HG03135 (cell line): ENCODE measurements around the gene TLN1.
A peak's percentile ranks its signal among the peaks of the same experiment; 100 is the strongest.

Source experiments
- ATAC-seq: cut with Tn5 transposase; IDR thresholded peaks from one replicate; pipeline ENCODE4 v1.9.1; 2021; ENCODE audit warnings: mild to moderate bottlenecking, moderate library complexity; ENCODE audit not compliant: unreplicated experiment

The TLN1 gene

GRCh38 chr9:35756275-35757225 is 24.6 kb upstream of the TLN1 start:
- peak; percentile 58 for ATAC-seq

- no peak for ATAC-seq
Observed at GRCh38 chr9:35755071-35755470, 23.1 kb upstream of the TLN1 start.

GRCh38 chr9:35754264-35754663 is 22.3 kb upstream of the TLN1 start, which contains the start of gene MSMP:
TSS of gene MSMP (minus strand) at chr9:35754276. CDS start at chr9:35754129, 147 bp downstream.
- ATAC-seq = no peak

DNA sequence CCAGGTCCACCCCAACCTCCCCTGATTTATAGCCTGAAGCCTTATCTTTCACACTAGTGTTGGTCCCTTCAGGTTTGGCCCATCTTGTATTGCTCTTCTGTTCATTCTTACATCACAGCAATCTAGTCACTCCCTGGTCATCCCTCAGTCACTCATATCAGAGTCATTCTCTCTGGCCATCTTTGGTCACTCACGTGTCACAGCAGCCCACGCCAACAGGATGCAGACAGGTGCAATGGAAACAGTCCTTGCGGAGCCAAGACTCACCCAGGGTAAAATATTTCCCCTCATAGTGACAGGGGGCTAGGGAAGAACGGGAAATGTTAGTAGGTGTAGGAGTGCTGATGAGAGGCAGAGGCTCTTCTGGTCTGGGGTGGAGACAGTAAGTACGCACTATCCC is 21.5 kb upstream of the TLN1 start:
- no peak for ATAC-seq

DNA sequence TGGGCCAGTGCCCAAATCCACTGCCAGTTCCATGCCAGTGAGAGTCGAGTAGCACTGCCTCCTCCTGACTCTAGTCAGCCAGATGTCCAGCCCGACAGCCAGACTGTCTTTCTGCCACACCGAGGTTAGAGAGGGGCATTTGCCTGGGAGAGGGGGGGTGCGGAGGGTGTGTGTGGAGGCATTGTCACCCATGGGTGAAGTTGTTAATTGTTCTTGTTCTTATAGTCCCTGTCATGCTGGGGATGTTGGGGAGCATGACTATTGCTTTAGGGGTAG is 18.2 kb upstream of the TLN1 start:
- no peak for ATAC-seq

DNA sequence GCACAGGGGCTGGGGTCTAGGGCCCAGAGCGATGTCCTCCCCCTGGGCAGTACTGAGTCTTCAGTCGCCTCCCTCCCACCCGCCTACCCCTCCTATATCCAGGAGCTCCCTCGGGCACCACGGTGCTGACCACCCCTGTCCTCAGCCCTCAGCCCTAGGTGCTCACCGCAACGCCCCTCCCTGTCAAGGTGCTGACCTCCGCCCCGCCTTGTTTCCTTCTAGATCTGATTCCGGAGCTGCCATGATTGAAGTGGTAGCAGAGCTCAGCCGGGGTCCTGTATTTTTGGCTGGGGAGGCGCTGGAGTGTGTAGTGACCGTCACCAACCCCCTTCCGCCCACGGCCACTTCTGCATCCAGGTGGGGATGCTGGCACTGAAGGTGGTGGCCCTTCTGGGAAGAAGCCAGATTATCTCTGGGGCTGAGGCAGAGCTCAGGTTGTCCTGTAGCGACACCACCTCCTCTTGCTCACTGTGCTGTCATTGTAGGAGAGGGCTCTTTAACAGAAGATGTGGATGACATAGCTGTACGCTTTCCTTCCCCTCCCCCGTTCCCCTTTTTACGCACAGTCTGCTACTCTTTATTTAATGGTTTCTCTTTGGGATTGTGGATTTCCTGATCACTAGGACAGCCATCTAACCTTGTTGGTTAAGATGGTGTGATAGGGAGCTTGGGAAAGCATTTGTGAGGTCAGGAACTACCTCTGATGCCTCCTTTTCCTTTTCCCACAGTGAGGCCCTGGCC is 17.7 kb upstream of the TLN1 start:
- ATAC-seq = peak; percentile 22

DNA sequence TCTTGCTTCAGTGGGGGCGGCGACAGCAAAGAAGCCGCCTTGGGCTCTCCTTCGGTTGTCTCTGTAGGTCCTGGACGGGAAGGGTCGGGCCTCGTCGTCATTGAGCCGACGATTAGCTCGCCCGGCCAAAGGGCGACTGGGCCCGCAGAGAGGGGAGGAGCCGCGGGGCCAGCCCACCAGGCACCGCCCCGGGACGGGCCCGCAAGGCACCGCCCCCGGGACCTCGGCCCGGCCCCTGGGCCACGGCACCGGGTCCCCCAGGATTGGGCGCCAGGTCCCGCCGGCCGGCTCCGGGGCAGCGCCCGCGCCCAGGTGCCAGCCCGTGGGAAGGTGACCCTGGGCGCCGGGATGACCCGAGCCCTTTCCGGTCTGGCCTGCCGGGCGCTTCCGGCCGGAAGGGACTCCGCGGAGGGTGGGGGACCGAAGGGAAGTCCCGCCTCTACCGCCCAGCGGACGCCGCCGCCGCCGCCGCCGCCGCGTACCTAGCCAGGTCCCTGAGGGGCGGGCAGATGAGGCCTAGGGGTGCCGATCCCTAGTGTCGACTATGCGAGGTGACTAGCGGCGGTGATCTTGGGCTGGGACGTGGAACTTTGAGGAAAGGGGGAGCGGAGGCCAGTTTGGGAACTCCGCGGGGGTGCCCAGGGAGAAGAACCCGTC is 17.0 kb upstream of the TLN1 start, which contains the start of the genes GBA2 and RGP1:
GBA2 (minus strand) TSS at position 371 of the 657 bp plus-strand sequence. CDS start 524 bp downstream, outside the sequence.
RGP1 (plus strand) TSS at position 430 of the 657 bp plus-strand sequence. CDS start 469 bp downstream, outside the sequence.
- ATAC-seq = peak; percentile 71

- ATAC-seq = peak; percentile 2
Observed at GRCh38 chr9:35748242-35748857, 16.4 kb upstream of the TLN1 start.

- ATAC-seq = no peak
Observed at GRCh38 chr9:35746583-35746982, 14.6 kb upstream of the TLN1 start.

DNA sequence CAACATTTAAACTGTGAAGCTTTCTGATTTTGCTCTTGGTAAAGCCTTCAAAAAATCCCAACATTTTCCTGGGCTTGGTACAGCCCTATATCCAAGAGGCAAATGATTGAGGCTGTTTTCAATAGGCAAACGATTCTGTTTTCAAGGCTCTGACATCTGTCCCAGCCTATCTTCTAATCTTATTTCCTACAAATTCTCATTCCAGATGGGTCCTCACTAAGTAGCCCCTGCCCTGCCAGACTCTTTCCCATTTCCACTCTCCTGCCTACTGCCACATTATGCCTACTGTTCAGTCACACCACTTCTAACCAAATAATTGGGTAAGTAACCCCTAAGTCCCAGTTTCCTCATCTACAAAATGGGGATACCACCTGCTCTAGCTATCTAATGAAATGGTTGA is 13.6 kb upstream of the TLN1 start:
- ATAC-seq = no peak

- no peak for ATAC-seq
Observed at GRCh38 chr9:35743880-35744518, 12.0 kb upstream of the TLN1 start.

DNA sequence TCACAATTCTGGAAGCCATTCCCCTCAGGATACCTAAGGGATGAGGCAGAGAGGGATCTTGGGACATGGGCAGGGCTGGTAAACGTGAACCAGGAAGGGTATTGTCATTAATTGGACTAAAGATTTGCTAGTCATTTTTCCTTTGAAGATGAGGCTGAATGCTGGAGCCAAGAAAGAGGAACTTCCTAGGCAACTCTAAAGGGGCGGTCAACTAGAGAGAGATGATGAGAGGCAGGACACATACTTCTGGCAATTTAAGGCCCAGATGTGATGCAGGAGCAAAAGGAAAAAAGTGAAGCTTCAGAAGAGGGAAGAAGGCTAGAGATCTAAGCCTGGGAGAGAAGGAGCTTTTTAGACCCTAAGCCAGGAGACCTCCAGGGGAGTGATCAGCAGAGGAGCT is 11.5 kb upstream of the TLN1 start:
- ATAC-seq = no peak

GRCh38 chr9:35741740-35742139 is 9.7 kb upstream of the TLN1 start:
- ATAC-seq = no peak

DNA sequence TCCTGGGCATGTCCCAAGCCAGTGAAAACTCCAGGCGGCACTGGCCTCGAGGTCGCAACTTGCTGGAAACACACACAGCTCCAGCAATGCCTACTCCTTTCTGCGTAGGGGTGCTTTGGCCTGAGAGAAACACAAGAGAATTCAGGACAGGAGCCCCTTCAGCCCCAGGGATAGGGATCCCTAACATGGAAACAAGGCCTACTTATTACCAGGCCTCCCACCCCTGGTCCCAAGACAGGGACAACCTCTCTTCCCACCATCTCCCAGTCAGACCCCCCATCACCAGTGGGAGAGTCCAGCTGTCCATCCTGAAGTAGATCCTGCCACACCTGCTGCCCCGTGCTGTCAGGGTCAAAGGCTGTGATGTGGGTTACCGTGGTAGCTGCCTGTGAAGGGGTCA is 8.2 kb upstream of the TLN1 start:
- ATAC-seq = no peak

DNA sequence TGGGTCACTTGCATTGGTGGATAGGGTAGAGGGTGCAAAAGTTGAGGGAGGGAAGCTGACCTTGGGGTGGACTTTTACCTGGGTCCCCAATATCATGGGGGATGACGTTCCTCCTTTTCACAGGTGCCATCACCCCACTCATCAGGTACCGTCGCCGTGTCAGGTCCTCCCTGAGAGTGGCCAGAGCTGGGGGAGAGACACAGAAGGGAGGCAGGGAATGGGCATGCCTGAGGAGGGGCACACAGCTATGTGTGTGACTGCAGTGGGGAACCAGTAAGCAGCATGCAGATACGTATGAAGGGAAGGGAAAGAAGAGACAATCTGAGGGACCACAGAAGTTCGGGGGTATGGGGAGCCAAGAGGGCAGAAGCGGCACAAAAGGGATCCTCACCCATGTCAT is 6.9 kb upstream of the TLN1 start:
- ATAC-seq = no peak

DNA sequence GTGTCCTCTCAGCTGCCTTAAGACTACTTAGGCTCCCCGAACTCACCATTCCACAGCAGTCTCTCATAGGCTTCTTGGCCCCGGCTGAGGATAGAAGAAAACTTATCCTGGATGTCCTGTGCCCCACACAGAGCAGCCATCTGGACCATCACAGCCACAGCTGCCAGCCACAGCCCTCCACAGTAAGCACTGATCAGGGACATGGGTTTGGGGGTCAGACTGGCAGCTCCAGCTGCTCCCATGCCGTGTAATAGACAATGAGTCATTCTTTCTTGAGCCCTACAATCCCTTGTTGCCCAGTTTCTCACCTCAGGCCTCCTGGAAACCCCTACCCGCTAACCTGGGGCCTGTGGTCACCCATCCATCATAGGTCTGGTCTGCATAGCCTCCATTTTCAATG is 6.2 kb upstream of the TLN1 start:
- no peak for ATAC-seq

- ATAC-seq = no peak
Observed at GRCh38 chr9:35737143-35737542, 5.1 kb upstream of the TLN1 start.

DNA sequence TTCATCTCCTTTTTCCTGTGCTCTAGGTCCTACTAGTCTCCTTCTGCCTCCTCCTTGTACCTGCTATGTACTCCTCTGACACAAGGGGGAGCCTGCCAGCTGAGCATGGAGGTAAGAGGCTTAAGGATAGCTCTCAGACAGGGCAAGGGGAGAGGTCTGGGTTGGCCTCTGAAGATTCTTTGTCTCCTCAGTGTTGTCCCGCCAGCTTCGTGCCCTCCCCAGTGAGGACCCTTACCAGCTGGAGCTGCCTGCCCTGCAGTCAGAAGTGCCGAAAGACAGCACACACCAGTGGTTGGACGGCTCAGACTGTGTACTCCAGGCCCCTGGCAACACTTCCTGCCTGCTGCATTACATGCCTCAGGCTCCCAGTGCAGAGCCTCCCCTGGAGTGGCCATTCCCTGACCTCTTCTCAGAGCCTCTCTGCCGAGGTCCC is 4.2 kb upstream of the TLN1 start:
- no peak for ATAC-seq

- no peak for ATAC-seq
Observed at GRCh38 chr9:35734096-35734495, 2.1 kb upstream of the TLN1 start.

- peak; percentile 7 for ATAC-seq
Observed at GRCh38 chr9:35732800-35733541, 976 bp upstream of the TLN1 start.
